BJ (cell line): Measurements from ENCODE around the gene PHACTR2. TPM values are rescaled to one million over a fixed set of nuclear protein-coding genes. Genes with fewer than 3 reads are reported as not detected.

Experiments used
- CTCF ChIA-PET: fragments of 350-600 bp; formaldehyde crosslinking; extraction: SDS; loops from one replicate; lab custom pipeline; 2021; ENCODE audit warnings: antibody characterized with exemption, inconsistent platforms; lab: Yijun Ruan, JAX
- POLR2A ChIA-PET: fragments of 300-600 bp; sonication (Branson Sonifier 250); formaldehyde crosslinking; extraction: SDS; loops from one replicate; lab custom pipeline; 2021; ENCODE audit warnings: antibody characterized with exemption; lab: Charles Lee
- DNase-seq: peaks from one replicate; pipeline ENCODE4 v3.0.0-alpha.2; 2011; ENCODE audit warnings: low read depth
- H3K27me3 ChIP-seq: 2 replicates; pipeline ENCODE4 v1.6.0; 2011; ENCODE audit warnings: low read length; ENCODE audit not compliant: control insufficient read depth, insufficient read depth
- H3K36me3 ChIP-seq: 2 replicates; pipeline ENCODE4 v1.5.1; 2011; ENCODE audit warnings: low read length; ENCODE audit not compliant: control insufficient read depth, insufficient read depth
- H3K4me3 ChIP-seq: 2 replicates; pipeline ENCODE4 v1.5.1; 2011; ENCODE audit warnings: low read depth, mild to moderate bottlenecking, control low read depth, low read length
- polyA plus RNA-seq: library from polyadenylated mRNA; depleted of rRNA; stranded (reverse); fragments of >200 nt; gene quantifications from 2 replicates; pipeline ENCODE4 v1.2.3, GENCODE V29; 2011
- TF ChIP-seq, protein P1 (sequence below): IDR thresholded peaks from 2 replicates; pipeline ENCODE4 v1.5.1; 2011; ENCODE audit warnings: low read depth, mild to moderate bottlenecking, control low read depth, inconsistent platforms, low read length, moderate library complexity; ENCODE audit not compliant: insufficient read depth

Gene PHACTR2
- polyA plus RNA-seq, 1 experiment = 26.0 TPM

DNA sequence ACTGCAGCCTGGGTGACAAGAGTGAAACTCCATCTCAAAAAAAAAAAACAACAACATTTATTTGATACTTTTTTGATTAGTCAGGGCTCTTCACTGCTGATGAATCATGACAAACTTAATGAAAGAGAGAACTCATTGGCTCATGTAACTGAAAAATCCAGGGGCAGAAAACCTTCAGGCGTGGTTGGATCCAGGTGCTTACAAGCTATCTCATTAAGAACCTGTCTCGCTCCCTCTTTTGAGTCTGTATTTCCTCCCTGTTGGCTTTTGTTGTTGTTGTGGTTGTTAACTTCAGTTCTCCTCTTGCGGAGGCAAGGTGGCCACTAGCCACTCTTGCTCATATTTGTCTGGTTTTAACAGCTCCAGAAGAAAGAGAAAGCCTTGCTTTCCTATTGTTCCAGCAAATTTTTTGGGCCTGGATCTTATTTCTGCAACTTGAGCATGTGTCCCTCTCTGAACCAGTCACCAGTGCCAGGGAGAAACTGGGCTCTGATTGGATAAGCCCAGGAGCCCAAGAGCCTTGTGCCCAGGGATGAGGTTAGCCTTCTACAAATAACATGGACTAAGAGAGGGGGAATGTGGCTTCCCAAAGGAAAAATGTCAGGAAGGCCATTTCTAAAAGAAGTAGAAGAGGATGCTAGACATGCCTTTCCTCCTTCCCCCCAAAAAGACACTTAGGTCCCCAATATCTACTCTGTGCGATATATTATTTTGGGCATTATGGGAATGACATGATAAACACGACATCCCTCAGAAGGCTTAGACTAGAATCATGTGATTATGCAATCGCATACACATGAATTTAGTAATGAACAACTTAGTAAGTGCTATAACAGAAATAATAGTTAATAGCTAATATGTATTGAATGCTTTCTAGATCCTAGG, 64.5 kb downstream of the PHACTR2 start:
- Histone ChIP-seq H3K36me3 (no peaks in the 10 kb centered on the region), H3K4me3 (no peak overlapping the region), H3K27me3 (no peaks in the 10 kb centered on the region)
- ChIA-PET POLR2A (interaction anchor here (0.8 kb wide), 1 partner anchor 166 kb away, joined by 4 read pairs; no protein-coding TSS in a partner anchor), CTCF (interaction anchor here (0.6 kb wide), 1 partner anchor 38 kb away, joined by 3 read pairs; no protein-coding TSS in a partner anchor)
- TF ChIP-seq, protein P1, sequence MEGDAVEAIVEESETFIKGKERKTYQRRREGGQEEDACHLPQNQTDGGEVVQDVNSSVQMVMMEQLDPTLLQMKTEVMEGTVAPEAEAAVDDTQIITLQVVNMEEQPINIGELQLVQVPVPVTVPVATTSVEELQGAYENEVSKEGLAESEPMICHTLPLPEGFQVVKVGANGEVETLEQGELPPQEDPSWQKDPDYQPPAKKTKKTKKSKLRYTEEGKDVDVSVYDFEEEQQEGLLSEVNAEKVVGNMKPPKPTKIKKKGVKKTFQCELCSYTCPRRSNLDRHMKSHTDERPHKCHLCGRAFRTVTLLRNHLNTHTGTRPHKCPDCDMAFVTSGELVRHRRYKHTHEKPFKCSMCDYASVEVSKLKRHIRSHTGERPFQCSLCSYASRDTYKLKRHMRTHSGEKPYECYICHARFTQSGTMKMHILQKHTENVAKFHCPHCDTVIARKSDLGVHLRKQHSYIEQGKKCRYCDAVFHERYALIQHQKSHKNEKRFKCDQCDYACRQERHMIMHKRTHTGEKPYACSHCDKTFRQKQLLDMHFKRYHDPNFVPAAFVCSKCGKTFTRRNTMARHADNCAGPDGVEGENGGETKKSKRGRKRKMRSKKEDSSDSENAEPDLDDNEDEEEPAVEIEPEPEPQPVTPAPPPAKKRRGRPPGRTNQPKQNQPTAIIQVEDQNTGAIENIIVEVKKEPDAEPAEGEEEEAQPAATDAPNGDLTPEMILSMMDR = no peak
- DNase-seq = no peak

DNA sequence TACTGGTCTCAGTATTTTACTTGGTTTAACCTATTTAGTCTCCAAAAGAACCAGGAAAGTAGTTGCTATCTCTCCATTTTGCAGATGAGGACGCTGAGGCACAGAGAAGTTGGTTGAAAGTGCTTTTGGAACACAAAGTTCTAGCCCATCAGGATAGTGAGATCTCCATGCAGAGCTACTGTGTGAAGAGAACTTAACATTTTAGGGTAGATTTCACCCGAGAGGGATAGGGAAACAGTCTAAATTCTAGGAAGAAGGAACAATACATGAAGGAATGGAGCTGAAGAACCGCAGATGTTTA, 65.1 kb downstream of the PHACTR2 start:
- no peak for DNase-seq
- TF ChIP-seq, protein P1 = no peak
- Histone ChIP-seq H3K36me3 (no peaks in the 10 kb centered on the region), H3K4me3 (no peak overlapping the region; the same call in 1 of the 2 replicates), H3K27me3 (no peaks in the 10 kb centered on the region)
- POLR2A ChIA-PET = interaction anchor here (0.8 kb wide), 1 partner anchor 167 kb away, joined by 4 read pairs; no protein-coding TSS in a partner anchor
- CTCF ChIA-PET = no interaction called here

DNA sequence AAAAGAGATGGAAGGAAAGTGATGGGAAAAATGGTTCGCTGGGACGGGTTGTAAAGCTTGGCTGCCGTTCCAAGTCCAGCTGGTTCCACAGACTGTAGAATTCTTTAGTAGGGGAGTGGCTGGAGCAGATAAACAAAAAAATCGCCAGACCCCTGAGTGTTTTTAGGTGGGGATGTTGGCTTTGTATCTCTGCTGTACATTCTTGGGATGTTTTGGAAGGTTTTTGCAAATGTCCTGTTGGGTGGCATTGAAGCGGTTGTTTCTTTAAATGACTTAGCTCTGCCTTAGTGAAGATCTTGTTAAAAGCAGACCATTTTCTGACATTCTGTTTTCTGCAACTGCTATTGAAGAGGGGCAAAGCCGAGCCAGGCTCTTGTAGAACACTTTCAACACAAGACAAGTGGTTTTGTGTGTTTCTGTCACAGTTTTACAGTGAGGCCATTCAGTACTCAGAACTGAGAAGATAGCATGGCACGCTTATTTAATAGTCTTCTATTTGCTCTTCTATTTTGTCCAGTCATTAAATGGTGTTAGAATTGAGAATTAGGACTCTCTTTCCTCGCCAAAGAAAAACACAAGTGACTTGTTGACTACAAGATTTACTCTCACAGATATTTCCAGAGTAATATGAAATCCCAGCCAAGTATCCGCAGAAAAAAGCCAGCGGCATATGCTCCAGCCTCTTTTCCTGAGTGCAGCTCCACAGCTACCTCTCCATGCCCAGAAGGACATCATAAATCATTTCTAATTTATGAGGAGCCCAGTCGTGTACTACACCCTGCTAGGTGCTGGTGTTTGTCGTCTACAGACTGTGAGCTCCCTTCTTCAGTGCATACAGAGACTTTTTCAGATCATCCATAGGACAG, 65.8 kb downstream of the PHACTR2 start:
- Histone ChIP-seq H3K27me3 (no peaks in the 10 kb centered on the region), H3K4me3 (no peak overlapping the region; the same call in 1 of the 2 replicates), H3K36me3 (no peaks in the 10 kb centered on the region)
- ChIA-PET POLR2A (interaction anchor here (0.5 to 0.8 kb wide), 4 partner anchors 16 to 412 kb away, joined by 4 to 22 read pairs (median 6); no protein-coding TSS in a partner anchor), CTCF (no interaction called here)
- DNase-seq = no peak
- TF ChIP-seq, protein P1 = no peak

DNA sequence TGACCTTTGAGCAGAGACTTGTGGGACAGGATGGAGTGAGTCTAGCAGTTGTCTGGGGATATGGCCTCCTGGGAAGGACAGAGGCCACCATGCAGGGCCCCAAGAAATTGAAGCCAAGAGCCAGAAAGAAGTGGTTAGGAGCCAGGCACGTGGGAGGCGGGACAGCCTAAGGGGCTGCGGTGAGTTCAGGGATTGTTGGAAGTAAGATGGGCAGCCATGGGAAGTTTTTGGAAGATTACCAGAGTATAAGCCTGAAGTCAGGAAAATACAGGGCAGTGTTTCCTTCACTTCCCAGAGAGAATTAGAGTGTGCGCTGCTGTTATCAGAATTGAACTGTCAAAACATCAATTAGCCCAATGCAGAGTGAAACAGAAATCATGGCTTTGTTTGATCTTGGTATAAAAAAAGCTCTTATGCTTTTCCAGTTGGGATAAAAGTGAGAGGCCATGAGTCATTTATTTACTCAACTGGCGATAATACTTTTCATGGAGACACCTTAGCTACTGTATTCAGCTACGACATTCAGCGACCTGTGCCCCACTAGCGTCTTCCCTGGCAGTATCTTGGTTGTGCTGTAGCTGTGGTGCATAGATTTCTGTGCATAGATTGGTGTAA, 66.9 kb downstream of the PHACTR2 start:
- Histone ChIP-seq H3K4me3 (no peak overlapping the region), H3K27me3 (no peaks in the 10 kb centered on the region), H3K36me3 (no peaks in the 10 kb centered on the region)
- no peak for DNase-seq
- TF ChIP-seq, protein P1 = no peak
- ChIA-PET POLR2A (interaction anchor here (0.5 kb wide), 1 partner anchor 15 kb away, joined by 6 read pairs; no protein-coding TSS in a partner anchor), CTCF (no interaction called here)
